SKM-1 treated with dmso at 0.1 percent for 144 hours (cell line): ENCODE measurements around the gene FZD4.
A peak's percentile ranks its signal among the peaks of the same experiment; 100 is the strongest.
"Not testable (repeated sequence)": the region's sequence is repeated elsewhere in the genome, so short reads cannot be mapped to it uniquely, and the experiment has no call there.

Experiments
- DNase-seq: peaks from one replicate; lab custom pipeline; 2025; ENCODE audit not compliant: unreplicated experiment; lab: John Stamatoyannopoulos, UW

Gene FZD4

GRCh38 chr11:86955361-86956120 is at the start of gene FZD4:
Gene FZD4, minus strand, starts transcription at chr11:86955395. Its CDS starts 310 bp downstream, at chr11:86955085.
- DNase-seq, result peak; percentile 87

GRCh38 chr11:87004281-87004680 is 49.1 kb upstream of the FZD4 start:
- not testable (repeated sequence) for DNase-seq

- DNase-seq, result no peak
These were observed 47.7 kb upstream of the FZD4 start for GRCh38 chr11:87002918-87003317.

- no peak for DNase-seq
These were observed 44.9 kb upstream of the FZD4 start for GRCh38 chr11:86999859-87000753.

GRCh38 chr11:86999388-86999787 is 44.2 kb upstream of the FZD4 start:
- no peak for DNase-seq

GRCh38 chr11:86996953-86997570 is 41.9 kb upstream of the FZD4 start:
- DNase-seq, result no peak

GRCh38 chr11:86993031-86993430 is 37.8 kb upstream of the FZD4 start:
- DNase-seq, result no peak

- not testable (repeated sequence) for DNase-seq
These were observed 37.1 kb upstream of the FZD4 start for GRCh38 chr11:86992340-86992739.

- DNase-seq, result no peak
These were observed 36.1 kb upstream of the FZD4 start for GRCh38 chr11:86991341-86991740.

GRCh38 chr11:86990515-86990914 is 35.3 kb upstream of the FZD4 start:
- no peak for DNase-seq

- DNase-seq, result no peak
These were observed 34.8 kb upstream of the FZD4 start for GRCh38 chr11:86990031-86990430.

GRCh38 chr11:86988351-86988881 is 33.2 kb upstream of the FZD4 start:
- no peak for DNase-seq

GRCh38 chr11:86987679-86988078 is 32.5 kb upstream of the FZD4 start:
- DNase-seq, result no peak

GRCh38 chr11:86984701-86985100 is 29.5 kb upstream of the FZD4 start:
- DNase-seq, result no peak

GRCh38 chr11:86983021-86983488 is 27.9 kb upstream of the FZD4 start:
- DNase-seq, result no peak

GRCh38 chr11:86981777-86982540 is 26.8 kb upstream of the FZD4 start:
- DNase-seq, result no peak

- no peak for DNase-seq
These were observed 25.0 kb upstream of the FZD4 start for GRCh38 chr11:86980086-86980796.

GRCh38 chr11:86978756-86979608 is 23.8 kb upstream of the FZD4 start:
- DNase-seq, result peak; percentile 44

GRCh38 chr11:86978247-86978646 is 23.1 kb upstream of the FZD4 start:
- no peak for DNase-seq
